ENCODE data around the gene SHMT1.
"Not testable (repeated sequence)": the region's sequence is repeated elsewhere in the genome, so short reads cannot be mapped to it uniquely, and the experiment has no call there.

Gene SHMT1

GRCh38 chr17:18363101-18364049, at the start of gene SHMT1:
Gene SHMT1, minus strand, starts transcription at chr17:18363550. Its CDS starts 7,569 bp downstream, at chr17:18355981.
- peak; percentile 73 to 87 for DNase-seq (ENCODE audit: low read depth in 2 of 2)

GRCh38 chr17:18412001-18412538, 48.7 kb upstream of the SHMT1 start:
- DNase-seq (ENCODE audit: low read depth in 2 of 2), result not testable (repeated sequence)

GRCh38 chr17:18411377-18411864, 48.1 kb upstream of the SHMT1 start:
- not testable (repeated sequence) for DNase-seq (ENCODE audit: low read depth in 2 of 2)

GRCh38 chr17:18410736-18411135, 47.4 kb upstream of the SHMT1 start:
- not testable (repeated sequence) for DNase-seq (ENCODE audit: low read depth in 2 of 2)

GRCh38 chr17:18409321-18409720, 46.0 kb upstream of the SHMT1 start:
- DNase-seq (ENCODE audit: low read depth in 2 of 2), result not testable (repeated sequence)

DNA sequence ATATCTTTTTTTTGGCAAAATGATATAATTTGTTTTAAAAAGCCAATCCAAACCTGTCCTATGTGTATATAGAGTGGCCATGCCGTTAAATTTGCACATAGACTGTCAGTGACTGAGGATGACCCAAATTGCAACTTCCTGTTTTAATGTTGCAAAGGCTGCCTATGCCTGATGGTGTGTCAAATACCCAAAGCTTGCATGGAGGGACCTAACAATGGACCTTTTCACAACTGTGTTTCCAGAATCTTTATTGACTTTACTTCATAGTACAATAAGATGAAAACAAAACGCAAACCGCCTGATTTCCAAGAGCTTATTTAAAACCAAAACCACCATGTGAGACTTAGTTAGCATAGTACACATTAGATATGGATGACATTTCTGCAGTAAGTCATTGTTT, 45.6 kb upstream of the SHMT1 start:
- DNase-seq (ENCODE audit: low read depth in 2 of 2), result not testable (repeated sequence)

DNA sequence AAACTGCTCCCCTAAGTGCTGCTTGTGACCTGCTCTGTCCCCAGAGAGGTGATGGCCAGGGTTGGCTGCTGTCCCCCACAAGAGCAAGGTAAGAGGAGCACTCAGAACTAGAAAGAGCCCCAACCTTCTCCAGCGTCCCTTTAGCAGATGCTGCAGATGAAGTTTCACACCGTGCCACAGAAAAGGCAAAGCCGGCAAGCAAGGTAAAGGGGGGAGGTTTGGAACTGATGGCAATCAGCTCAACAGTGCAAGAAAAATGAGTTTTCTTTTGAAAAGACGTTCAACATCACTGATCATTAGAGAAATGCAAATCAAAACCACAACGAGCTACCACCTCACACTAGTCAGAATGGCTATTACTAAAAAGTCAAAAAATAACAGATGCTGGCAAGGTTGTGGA, 40.3 kb upstream of the SHMT1 start:
- not testable (repeated sequence) for DNase-seq (ENCODE audit: low read depth in 2 of 2)

DNA sequence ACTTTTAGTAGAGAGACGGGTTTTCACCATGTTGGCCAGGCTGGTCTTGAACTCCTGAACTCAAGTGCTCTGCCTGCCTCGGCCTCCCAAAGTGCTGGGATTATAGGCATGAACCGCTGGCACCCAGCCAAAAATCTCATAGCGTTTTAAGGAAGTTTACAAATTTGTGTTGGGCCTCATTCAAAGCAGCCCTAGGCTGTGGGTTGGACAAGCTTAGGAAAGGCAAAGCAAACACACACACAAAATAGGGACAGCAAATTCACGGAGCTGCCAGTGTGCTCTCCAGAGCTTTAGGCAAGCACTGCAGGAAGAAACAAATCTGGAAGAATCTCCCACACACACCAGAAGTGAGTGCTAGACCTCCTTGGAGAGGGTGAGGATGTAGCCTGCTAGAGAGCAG, 39.8 kb upstream of the SHMT1 start:
- DNase-seq (ENCODE audit: low read depth in 2 of 2), result not testable (repeated sequence)

GRCh38 chr17:18401872-18402590, 38.7 kb upstream of the SHMT1 start:
- DNase-seq (ENCODE audit: low read depth in 2 of 2), result not testable (repeated sequence)

DNA sequence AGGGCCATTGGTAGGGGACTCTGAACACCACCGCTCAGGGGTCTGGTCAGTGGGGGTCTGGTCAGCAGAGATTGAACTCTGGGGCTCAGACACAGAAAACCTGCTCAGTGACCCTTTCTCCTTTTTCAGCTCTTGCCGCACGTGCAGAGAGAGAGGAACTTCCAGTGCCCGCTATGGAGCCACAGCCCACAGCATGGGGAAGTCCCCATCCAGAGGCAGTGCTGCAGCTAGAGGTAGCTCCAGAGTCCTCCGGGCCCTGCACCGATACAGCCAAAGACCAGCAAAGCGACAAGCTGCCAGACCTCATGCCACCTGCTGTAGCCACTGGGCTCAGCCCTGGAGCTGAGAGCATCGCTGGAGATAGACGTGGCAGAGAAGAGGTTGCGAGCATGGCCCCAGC, 25.4 kb upstream of the SHMT1 start:
- not testable (repeated sequence) for DNase-seq (ENCODE audit: low read depth in 2 of 2)

GRCh38 chr17:18388266-18388665, 24.9 kb upstream of the SHMT1 start:
- DNase-seq (ENCODE audit: low read depth in 2 of 2), result not testable (repeated sequence)

GRCh38 chr17:18387583-18387982, 24.2 kb upstream of the SHMT1 start:
- DNase-seq (ENCODE audit: low read depth in 2 of 2), result not testable (repeated sequence)

DNA sequence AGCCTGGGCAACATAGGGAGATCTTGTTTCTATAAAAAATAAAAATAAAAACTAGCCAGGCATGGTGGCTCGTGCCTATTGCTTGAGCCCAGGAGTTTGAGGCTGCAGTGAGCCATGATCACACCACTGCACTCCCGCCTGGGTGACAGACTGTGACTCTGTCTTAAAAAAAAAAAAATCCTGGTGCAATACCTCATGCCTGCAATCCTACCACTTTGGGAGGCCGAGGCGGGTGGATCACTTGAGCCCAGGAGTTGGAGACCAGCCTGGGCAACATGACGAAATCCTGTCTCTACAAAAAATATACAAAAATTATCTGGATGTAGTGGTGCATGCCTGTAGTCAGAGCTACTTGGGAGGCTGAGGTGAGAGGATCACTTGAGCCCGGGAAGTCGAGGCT, 20.9 kb upstream of the SHMT1 start:
- DNase-seq (ENCODE audit: low read depth in 2 of 2), result not testable (repeated sequence)

GRCh38 chr17:18383079-18383481, 19.7 kb upstream of the SHMT1 start:
- peak in 1 of 2 donors; percentile 8 for DNase-seq (ENCODE audit: low read depth in 2 of 2)

GRCh38 chr17:18382441-18383078, 19.2 kb upstream of the SHMT1 start:
- no peak for DNase-seq (ENCODE audit: low read depth in 2 of 2)

GRCh38 chr17:18381953-18382245, 18.5 kb upstream of the SHMT1 start:
- DNase-seq (ENCODE audit: low read depth in 2 of 2), result no peak

GRCh38 chr17:18381158-18381952, 18.0 kb upstream of the SHMT1 start:
- no peak for DNase-seq (ENCODE audit: low read depth in 2 of 2)

DNA sequence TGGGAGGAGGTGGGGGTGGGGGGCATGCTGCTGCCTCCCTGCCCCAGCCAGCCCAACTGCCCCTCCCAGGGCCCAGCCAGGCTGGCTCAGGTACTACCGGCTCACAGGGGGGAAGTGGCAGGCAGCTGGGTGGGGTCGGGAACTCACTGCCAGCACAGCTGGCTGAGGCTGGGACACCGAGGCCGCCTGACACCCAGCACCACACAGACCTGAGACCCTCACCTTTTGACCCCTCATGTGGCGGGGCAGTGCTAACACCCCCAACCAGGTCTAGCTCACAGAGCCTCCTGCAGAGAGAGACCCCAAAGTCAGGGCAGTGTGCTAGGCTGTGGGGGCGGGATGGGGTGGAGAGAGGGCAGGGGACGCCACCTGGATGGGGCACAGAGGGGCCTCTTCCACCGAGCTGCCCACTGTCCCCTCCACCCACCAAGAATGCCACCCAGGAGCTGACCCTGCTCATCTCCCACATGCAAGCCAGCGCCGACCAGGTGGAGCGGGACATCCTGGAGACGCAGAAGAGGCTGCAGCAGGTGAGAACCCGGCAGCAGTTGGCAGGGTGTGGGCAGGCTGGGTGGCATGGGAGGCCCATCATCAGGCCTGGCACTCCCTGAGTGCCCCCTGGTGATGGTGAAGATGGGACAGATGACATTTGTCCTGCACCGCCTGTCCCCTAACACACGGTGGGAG, 17.3 kb upstream of the SHMT1 start:
- DNase-seq (ENCODE audit: low read depth in 2 of 2), result no peak

GRCh38 chr17:18379246-18380146, 16.1 kb upstream of the SHMT1 start:
- no peak for DNase-seq (ENCODE audit: low read depth in 2 of 2)
